Thoracic aorta (tissue), 2 donors: ENCODE measurements around the gene FNDC11. TPM values are rescaled to one million over a fixed set of nuclear protein-coding genes. Genes with fewer than 3 reads are reported as not detected.
"Not testable (repeated sequence)": the region's sequence is repeated elsewhere in the genome, so short reads cannot be mapped to it uniquely, and the experiment has no call there.

ENCODE experiments used
- ATAC-seq: fragments of 150-250 bp; one replicate; pipeline ENCODE4 v1.8.0; 2017; ENCODE audit warnings: low read depth; ENCODE audit not compliant: insufficient number of reproducible peaks, low FRiP score
- DNase-seq: peaks from one replicate; pipeline ENCODE4 v3.0.0-alpha.2; 2020; ENCODE audit warnings: low spot score
- H3K27ac ChIP-seq, 2 donors: fragments of 200-600 bp; sonication (generic); 1 replicate in 1 of 2; 2 replicates in 1 of 2; pipeline ENCODE4 v1.5.1; 2016; ENCODE audit warnings: mild to moderate bottlenecking in 2 of 2, moderate library complexity in 2 of 2
- H3K27me3 ChIP-seq: fragments of 200-600 bp; sonication (generic); replicated peaks from 2 replicates; pipeline ENCODE4 v1.6.0; 2016; ENCODE audit warnings: mild to moderate bottlenecking; ENCODE audit not compliant: insufficient read depth
- H3K36me3 ChIP-seq: fragments of 200-600 bp; sonication (generic); one replicate; pipeline ENCODE4 v1.5.1; 2016
- H3K4me1 ChIP-seq, 2 donors: fragments of 200-600 bp; sonication (generic); 1 replicate in 1 of 2; 2 replicates in 1 of 2; pipeline versions ENCODE4 v1.5.1 to v1.6.0; 2016; ENCODE audit warnings: low read depth in 2 of 2, mild to moderate bottlenecking in 1 of 2; ENCODE audit not compliant: control insufficient read depth in 1 of 2
- H3K4me3 ChIP-seq: fragments of 200-600 bp; sonication (generic); 2 replicates; pipeline ENCODE4 v1.5.1; 2016; ENCODE audit warnings: mild to moderate bottlenecking
- H3K9me3 ChIP-seq: fragments of 200-600 bp; sonication (generic); 2 replicates; pipeline ENCODE4 v1.5.1; 2016
- CTCF ChIP-seq: fragments of 200-600 bp; sonication (generic); IDR thresholded peaks from one replicate; pipeline ENCODE4 v1.5.1; 2019; ENCODE audit warnings: antibody characterized with exemption
- total RNA-seq, 2 donors: library from RNA; depleted of rRNA; stranded (reverse); fragments of >200 nt; gene quantifications; one replicate each; pipeline versions ENCODE4 v1.1.0 to v1.2.3, GENCODE V29; 2016

FNDC11 gene
- total RNA-seq, 2 donors from 2014 or later: 0.54 TPM; not detected in 1

GRCh38 chr20:63599396-63600050, 45.6 kb downstream of the FNDC11 start:
- Histone ChIP-seq H3K27me3 (no peaks in the 10 kb centered on the region), H3K36me3 (peaks cover 31% of the 10 kb centered on the region), H3K9me3 (no peaks in the 10 kb centered on the region), H3K27ac (no peak overlapping the region), H3K4me1 (no peaks in the 10 kb centered on the region), H3K4me3 (no peak overlapping the region)
- DNase-seq (no peak), ATAC-seq (no peak)
- TF ChIP-seq CTCF: no peak

- H3K36me3 ChIP-seq: peaks cover 18% of the 10 kb centered on the region
- H3K4me3 ChIP-seq, H3K4me1 ChIP-seq, H3K9me3 ChIP-seq, H3K27ac ChIP-seq, ATAC-seq, H3K27me3 ChIP-seq, DNase-seq: not testable (repeated sequence)
Observed at GRCh38 chr20:63601679-63602078, 47.7 kb downstream of the FNDC11 start.

- peaks cover 18% of the 10 kb centered on the region for H3K36me3 ChIP-seq
- DNase-seq (no peak), ATAC-seq (no peak)
- H3K27me3 ChIP-seq: no peaks in the 10 kb centered on the region
- H3K27ac ChIP-seq: no peak overlapping the region
- H3K4me3 ChIP-seq: no peak overlapping the region
- no peaks in the 10 kb centered on the region for H3K9me3 ChIP-seq
- no peak for TF ChIP-seq CTCF
- no peaks in the 10 kb centered on the region for H3K4me1 ChIP-seq
Observed at GRCh38 chr20:63602321-63602720, 48.4 kb downstream of the FNDC11 start.

Other genes with a start within 250 kb of the FNDC11 start
- not detected for gene CHRNA4, start 192.8 kb upstream of the FNDC11 start, total RNA-seq
- gene KCNQ2, start 81.5 kb upstream of the FNDC11 start, total RNA-seq: not detected
- gene EEF1A2, start 55.1 kb upstream of the FNDC11 start, total RNA-seq: 1 to 10 TPM in 1 of 2 donors, not detected in 1; 2.4 TPM
- gene PPDPF, start 33.4 kb upstream of the FNDC11 start, total RNA-seq: 100 to 1,000 TPM; 105 to 197 TPM
- gene PTK6, start 16.8 kb upstream of the FNDC11 start, total RNA-seq: under 1 TPM in 1 of 2 donors, not detected in 1; 0.56 TPM
- not detected for gene SRMS, start 6.4 kb upstream of the FNDC11 start, total RNA-seq
- gene HELZ2, start 20.1 kb downstream of the FNDC11 start, total RNA-seq: 10 to 100 TPM; 45.2 to 50.3 TPM
- gene GMEB2, start 72.9 kb downstream of the FNDC11 start, total RNA-seq: 10 to 100 TPM; 10.0 to 14.7 TPM
- 10 to 100 TPM; 14.4 to 17.8 TPM for gene STMN3, start 99.3 kb downstream of the FNDC11 start, total RNA-seq
- 100 to 1,000 TPM in 1 of 2 donors, 10 to 100 TPM in 1; 37.8 to 114 TPM for gene RTEL1, start 104.2 kb downstream of the FNDC11 start, total RNA-seq
- gene TNFRSF6B, start 142.5 kb downstream of the FNDC11 start, total RNA-seq: 10 to 100 TPM; 32.9 to 98.9 TPM
- 10 to 100 TPM; 56.4 to 57.8 TPM for gene ARFRP1, start 153.8 kb downstream of the FNDC11 start, total RNA-seq
- gene ZGPAT, start 153.9 kb downstream of the FNDC11 start, total RNA-seq: 10 to 100 TPM; 32.6 to 41.1 TPM
- 10 to 100 TPM; 15.6 to 26.5 TPM for gene LIME1, start 182.5 kb downstream of the FNDC11 start, total RNA-seq
- gene SLC2A4RG, start 185.6 kb downstream of the FNDC11 start, total RNA-seq: 100 to 1,000 TPM in 1 of 2 donors, 10 to 100 TPM in 1; 36.2 to 103 TPM